Mesothelial cell of epicardium (in vitro differentiated cells): ENCODE measurements around the gene SLC39A13. TPM values are rescaled to one million over a fixed set of nuclear protein-coding genes. Genes with fewer than 3 reads are reported as not detected.

Source experiments
- DNase-seq, 2 experiments: peaks; one replicate each; pipeline ENCODE4 v3.0.0; 2021; ENCODE audit warnings: low spot score in 2 of 2; ENCODE audit not compliant: unreplicated experiment in 2 of 2
- H3K27ac Mint-ChIP-seq: 2 replicates; pipeline ENCODE4 v1.8.0; 2021; ENCODE audit warnings: mixed read lengths
- H3K27me3 Mint-ChIP-seq: 2 replicates; pipeline ENCODE4 v1.8.0; 2021; ENCODE audit warnings: low read depth, mixed read lengths
- H3K36me3 Mint-ChIP-seq: 2 replicates; pipeline ENCODE4 v1.8.0; 2021; ENCODE audit warnings: mixed read lengths
- H3K4me1 Mint-ChIP-seq: 2 replicates; pipeline ENCODE4 v1.8.0; 2021; ENCODE audit warnings: mixed read lengths
- H3K4me3 Mint-ChIP-seq: 2 replicates; pipeline ENCODE4 v1.8.0; 2021; ENCODE audit warnings: mild to moderate bottlenecking, moderate library complexity, mixed read lengths
- H3K9me3 Mint-ChIP-seq: 2 replicates; pipeline ENCODE4 v1.8.0; 2021; ENCODE audit warnings: mixed read lengths
- CTCF ChIP-seq: fragments of 200-600 bp; sonication (generic); IDR thresholded peaks from one replicate; pipeline ENCODE4 v1.5.0; 2021; ENCODE audit warnings: antibody characterized with exemption; ENCODE audit not compliant: unreplicated experiment
- total RNA-seq: library from RNA; stranded (reverse); gene quantifications from 3 replicates; pipeline ENCODE4 v1.2.1, GENCODE V29; 2021

The SLC39A13 gene
- total RNA-seq, 1 donor from 2014 or later, result 69.5 TPM

- Mint-ChIP-seq H3K27ac (peak overlapping the region; percentile 39), H3K36me3 (no peaks in the 10 kb centered on the region), H3K4me1 (peaks cover 15% of the 10 kb centered on the region), H3K27me3 (no peaks in the 10 kb centered on the region), H3K4me3 (peak overlapping the region; percentile 22), H3K9me3 (no peaks in the 10 kb centered on the region)
- no peak for TF ChIP-seq CTCF
- no peak for DNase-seq
Measured at GRCh38 chr11:47398551-47398950, 9.8 kb upstream of the SLC39A13 start.

GRCh38 chr11:47399860-47400767, 8.3 kb upstream of the SLC39A13 start:
- peaks cover 15% of the 10 kb centered on the region for H3K4me1 Mint-ChIP-seq
- peak overlapping the region; percentile 95 for H3K27ac Mint-ChIP-seq
- no peaks in the 10 kb centered on the region for H3K27me3 Mint-ChIP-seq
- DNase-seq, result no peak
- peak overlapping the region; percentile 65 for H3K4me3 Mint-ChIP-seq
- TF ChIP-seq CTCF, result no peak
- H3K36me3 Mint-ChIP-seq, result no peaks in the 10 kb centered on the region
- no peaks in the 10 kb centered on the region for H3K9me3 Mint-ChIP-seq

GRCh38 chr11:47400768-47401279, 7.6 kb upstream of the SLC39A13 start:
- peak overlapping the region; percentile 60 for H3K4me3 Mint-ChIP-seq
- no peak for DNase-seq
- no peak for TF ChIP-seq CTCF
- H3K4me1 Mint-ChIP-seq, result peaks cover 15% of the 10 kb centered on the region
- H3K9me3 Mint-ChIP-seq, result no peaks in the 10 kb centered on the region
- no peaks in the 10 kb centered on the region for H3K36me3 Mint-ChIP-seq
- peak overlapping the region; percentile 95 for H3K27ac Mint-ChIP-seq
- H3K27me3 Mint-ChIP-seq, result no peaks in the 10 kb centered on the region

GRCh38 chr11:47403135-47403534, 5.3 kb upstream of the SLC39A13 start:
- Mint-ChIP-seq H3K36me3 (no peaks in the 10 kb centered on the region), H3K9me3 (no peaks in the 10 kb centered on the region), H3K4me1 (peaks cover 24% of the 10 kb centered on the region), H3K27ac (no peak overlapping the region), H3K27me3 (no peaks in the 10 kb centered on the region), H3K4me3 (no peak overlapping the region)
- no peak for TF ChIP-seq CTCF
- no peak for DNase-seq

- DNase-seq, result no peak
- no peak overlapping the region for H3K27ac Mint-ChIP-seq
- no peaks in the 10 kb centered on the region for H3K36me3 Mint-ChIP-seq
- H3K27me3 Mint-ChIP-seq, result no peaks in the 10 kb centered on the region
- no peak overlapping the region for H3K4me3 Mint-ChIP-seq
- H3K4me1 Mint-ChIP-seq, result peaks cover 23% of the 10 kb centered on the region
- no peak for TF ChIP-seq CTCF
- no peaks in the 10 kb centered on the region for H3K9me3 Mint-ChIP-seq
Measured at GRCh38 chr11:47403571-47403970, 4.8 kb upstream of the SLC39A13 start.
